GM20000 (cell line): Measurements from ENCODE around the gene EPN3.

Experiments
- DNase-seq: peaks from one replicate; pipeline ENCODE4 v3.0.0; 2012; ENCODE audit warnings: low spot score
- TF ChIP-seq, protein P1 (sequence below): IDR thresholded peaks from 2 replicates; pipeline ENCODE4 v1.5.1; 2012; ENCODE audit warnings: mild to moderate bottlenecking, control low read depth; ENCODE audit errors: extremely low read depth, missing control alignments

EPN3 gene

DNA sequence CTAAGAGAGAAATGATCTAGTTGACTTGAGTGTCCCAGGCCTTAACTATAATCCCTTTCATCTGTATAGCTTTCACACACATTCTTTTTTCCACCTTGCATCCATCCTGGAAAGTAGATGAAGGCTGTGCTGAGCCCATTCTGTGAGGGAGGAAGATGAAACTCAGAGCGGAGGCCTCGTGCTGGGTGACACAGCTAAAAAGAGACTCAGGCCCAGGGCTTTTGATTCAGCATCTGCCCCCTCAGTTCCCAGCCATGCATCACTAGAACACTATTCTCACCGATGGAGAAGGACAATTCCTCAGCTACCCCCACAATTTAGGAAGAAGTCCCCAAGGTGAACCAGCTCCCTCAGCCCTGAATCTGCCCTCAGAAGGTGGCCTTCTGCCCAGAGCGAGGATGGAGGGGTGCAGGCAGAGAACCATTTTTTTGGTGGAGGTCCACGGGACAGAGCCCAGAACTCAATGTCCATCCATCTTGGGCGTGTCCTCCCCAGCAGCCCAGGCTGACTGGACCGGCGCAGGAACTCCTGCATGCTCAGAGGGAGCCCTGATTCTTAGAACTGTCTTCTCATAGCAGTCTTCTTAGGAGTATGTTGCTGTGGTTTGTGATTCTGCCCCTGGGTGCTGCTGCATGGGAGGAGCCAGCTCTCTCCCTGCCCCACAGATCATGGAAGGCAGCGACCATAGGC is 30.1 kb upstream of the EPN3 start:
- DNase-seq, result no peak
- TF ChIP-seq, protein P1, sequence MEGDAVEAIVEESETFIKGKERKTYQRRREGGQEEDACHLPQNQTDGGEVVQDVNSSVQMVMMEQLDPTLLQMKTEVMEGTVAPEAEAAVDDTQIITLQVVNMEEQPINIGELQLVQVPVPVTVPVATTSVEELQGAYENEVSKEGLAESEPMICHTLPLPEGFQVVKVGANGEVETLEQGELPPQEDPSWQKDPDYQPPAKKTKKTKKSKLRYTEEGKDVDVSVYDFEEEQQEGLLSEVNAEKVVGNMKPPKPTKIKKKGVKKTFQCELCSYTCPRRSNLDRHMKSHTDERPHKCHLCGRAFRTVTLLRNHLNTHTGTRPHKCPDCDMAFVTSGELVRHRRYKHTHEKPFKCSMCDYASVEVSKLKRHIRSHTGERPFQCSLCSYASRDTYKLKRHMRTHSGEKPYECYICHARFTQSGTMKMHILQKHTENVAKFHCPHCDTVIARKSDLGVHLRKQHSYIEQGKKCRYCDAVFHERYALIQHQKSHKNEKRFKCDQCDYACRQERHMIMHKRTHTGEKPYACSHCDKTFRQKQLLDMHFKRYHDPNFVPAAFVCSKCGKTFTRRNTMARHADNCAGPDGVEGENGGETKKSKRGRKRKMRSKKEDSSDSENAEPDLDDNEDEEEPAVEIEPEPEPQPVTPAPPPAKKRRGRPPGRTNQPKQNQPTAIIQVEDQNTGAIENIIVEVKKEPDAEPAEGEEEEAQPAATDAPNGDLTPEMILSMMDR, result no peak

DNA sequence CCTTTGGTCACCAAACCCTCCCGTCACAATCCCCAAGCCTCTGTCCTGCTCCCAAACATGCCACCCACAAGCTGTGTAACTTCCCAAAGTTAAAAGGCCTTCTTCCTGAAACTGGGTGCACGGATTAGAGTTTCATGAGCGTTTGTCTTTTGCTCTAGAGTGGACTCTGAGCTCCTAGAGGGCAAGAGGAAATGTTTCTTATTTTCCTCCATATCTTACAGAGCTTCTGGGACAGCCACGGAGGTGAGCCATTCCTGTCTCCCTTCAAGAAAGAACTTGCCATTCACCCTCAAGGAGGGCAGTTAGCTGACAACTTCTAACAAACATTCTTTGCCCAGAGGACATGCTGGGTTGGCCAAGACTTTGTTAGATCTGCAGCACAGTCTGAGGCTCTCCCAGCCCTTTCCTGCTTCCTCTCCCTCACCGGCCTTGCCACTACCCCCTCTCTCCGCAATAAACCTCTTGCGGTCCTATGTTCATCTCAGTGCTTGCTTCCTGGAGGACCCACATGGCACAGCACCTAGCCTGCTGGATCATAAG is 26.9 kb upstream of the EPN3 start:
- TF ChIP-seq, protein P1, result no peak
- no peak for DNase-seq

DNA sequence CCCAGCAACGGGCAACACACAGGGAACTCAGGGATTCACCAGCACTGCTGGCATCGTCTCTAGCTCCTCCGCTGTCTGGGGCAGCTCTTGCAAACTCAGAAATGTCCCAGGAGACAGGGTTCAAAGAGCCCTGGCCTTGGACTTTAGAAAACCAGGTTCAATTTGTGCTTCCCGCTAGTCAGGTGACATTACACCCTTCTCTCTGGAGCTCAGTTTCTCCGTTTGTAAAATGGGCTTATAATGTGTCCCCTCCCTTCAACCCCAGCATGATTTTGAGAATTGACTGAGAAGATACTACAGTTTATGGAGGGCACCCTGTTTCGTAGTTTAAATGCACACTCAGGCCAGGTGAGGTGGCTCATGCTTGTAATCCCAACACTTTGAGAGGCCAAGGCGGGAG is 26.2 kb upstream of the EPN3 start:
- no peak for DNase-seq
- TF ChIP-seq, protein P1, result no peak

DNA sequence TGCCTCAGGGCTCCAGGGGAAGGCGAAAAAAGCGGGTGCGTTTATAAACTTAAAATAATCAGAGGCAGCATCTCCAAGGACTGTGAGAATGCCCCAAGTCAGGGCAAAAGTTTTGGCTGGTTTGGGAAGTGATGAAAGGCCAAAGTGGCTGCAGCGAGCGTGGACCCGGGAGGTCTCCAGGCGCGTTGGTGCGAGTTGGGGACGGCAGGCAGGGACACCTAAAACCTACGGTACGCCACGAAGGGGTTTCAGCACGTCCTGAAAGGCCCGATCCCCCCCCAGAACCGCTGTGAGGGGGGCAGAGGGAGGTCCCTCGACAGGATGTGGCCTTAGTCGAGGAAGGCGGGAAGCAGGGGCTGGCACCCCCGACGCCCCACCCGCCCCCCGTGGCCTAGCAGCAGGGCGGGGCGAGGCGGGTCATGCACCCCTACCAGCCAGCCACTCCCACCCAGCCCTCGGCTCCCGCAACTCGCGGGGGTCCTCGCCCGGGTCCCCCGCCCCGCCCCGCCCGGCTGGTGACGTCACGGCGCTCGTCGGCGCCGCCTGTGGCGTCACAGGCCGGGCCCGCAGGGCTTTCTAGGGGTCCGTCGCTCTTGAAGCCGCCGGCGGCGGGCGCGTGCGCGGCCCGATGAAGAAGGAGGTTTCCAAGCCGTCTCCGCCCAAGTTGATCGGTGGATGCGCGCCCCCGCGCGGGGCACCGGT is 24.5 kb upstream of the EPN3 start, which contains the start of gene MYCBPAP:
Gene MYCBPAP (plus strand): TSS at position 569 of the 702 bp plus-strand sequence. CDS start 236 bp downstream, outside the sequence.
- TF ChIP-seq, protein P1, result no peak
- peak; percentile 91 for DNase-seq

DNA sequence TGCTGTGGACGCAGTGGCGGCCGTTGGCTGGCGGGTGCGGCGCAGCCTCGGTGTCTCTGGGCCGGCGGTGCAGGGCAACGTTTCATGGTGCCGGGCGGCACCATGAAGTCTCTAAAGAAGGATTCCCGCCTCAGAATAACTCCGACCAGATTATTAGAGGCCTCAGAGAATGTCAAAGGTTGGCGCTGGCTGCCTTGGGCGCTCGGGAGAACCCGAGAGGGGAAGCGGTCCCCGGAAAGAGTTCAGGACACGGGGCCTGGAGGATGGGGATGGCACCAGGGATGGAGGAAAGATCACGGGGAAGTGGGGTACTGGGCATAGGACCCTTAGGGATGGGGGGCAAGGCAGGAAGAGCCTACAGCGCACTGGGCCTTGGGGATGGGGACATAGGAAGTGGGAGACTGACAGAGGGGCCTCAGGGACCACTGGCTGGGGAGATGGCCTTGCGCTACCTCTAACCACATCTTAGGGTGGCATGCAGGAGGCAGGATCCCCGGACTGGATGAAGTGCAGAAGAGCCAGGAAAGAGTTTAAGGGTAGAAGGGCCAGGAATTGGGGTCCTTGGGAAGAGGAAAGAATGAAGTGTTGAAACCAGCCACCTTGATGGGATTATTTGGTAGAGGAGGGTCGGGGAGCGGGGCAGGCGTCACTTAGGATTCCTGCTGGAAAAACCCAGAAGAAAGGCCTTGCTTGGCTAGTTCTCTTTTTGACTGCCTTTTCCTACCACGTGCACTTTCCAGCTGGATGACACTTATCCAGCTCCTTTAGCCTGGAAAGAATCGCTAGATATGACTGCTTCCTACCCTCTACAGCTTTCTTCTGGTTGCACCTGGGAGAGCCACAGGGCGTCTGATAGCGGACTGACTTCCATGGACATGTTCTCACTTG is 23.7 kb upstream of the EPN3 start:
- no peak for DNase-seq
- TF ChIP-seq, protein P1, result no peak

DNA sequence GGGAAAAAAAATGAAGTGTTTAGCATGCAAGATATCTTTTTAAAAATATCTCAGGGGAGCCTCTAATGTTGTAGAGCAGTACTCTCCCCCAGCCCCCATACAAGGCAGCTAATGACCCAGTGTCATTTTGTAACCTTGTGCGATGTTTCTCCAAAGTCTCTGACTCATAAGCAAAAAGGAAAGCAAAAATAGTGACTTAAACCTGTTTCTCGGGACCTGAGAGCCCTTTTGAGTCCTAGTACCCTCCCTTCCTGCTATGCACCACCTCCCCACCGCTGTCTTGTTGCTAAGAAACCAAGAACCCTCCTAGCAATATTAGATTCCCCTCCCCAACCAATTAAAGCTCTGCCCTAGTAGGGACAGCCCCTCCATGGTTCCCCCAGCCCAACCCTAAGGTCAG is 21.5 kb upstream of the EPN3 start:
- peak; percentile 90 for DNase-seq
- TF ChIP-seq, protein P1, result no peak
